NCI-H128 (cell line): ENCODE results near the gene DNAH11.
"Not testable (repeated sequence)": the region's sequence is repeated elsewhere in the genome, so short reads cannot be mapped to it uniquely, and the experiment has no call there.

ENCODE experiments used
- DNase-seq: peaks from one replicate; lab custom pipeline; 2025; ENCODE audit not compliant: unreplicated experiment; lab: John Stamatoyannopoulos, UW

The DNAH11 gene

GRCh38 chr7:21867816-21868575 is 325.2 kb downstream of the DNAH11 start:
- DNase-seq = no peak

- no peak for DNase-seq
Observed at GRCh38 chr7:21868576-21868850, 325.7 kb downstream of the DNAH11 start.

- no peak for DNase-seq
Observed at GRCh38 chr7:21869785-21870402, 327.1 kb downstream of the DNAH11 start.

GRCh38 chr7:21883069-21883468 is 340.2 kb downstream of the DNAH11 start:
- DNase-seq = no peak

- DNase-seq = not testable (repeated sequence)
Observed at GRCh38 chr7:21883501-21883900, 340.7 kb downstream of the DNAH11 start.

- DNase-seq = no peak
Observed at GRCh38 chr7:21884496-21884895, 341.7 kb downstream of the DNAH11 start.

GRCh38 chr7:21886396-21886795 is 343.6 kb downstream of the DNAH11 start:
- DNase-seq = no peak

- DNase-seq = no peak
Observed at GRCh38 chr7:21887353-21887752, 344.5 kb downstream of the DNAH11 start.

- no peak for DNase-seq
Observed at GRCh38 chr7:21887779-21888178, 344.9 kb downstream of the DNAH11 start.

- DNase-seq = no peak
Observed at GRCh38 chr7:21891291-21891690, 348.5 kb downstream of the DNAH11 start.

- DNase-seq = no peak
Observed at GRCh38 chr7:21893401-21893800, 350.6 kb downstream of the DNAH11 start.

GRCh38 chr7:21898265-21898930 is 355.6 kb downstream of the DNAH11 start:
- DNase-seq = no peak

- DNase-seq = no peak
Observed at GRCh38 chr7:21902240-21902639, 359.4 kb downstream of the DNAH11 start.

GRCh38 chr7:21903020-21903786 is 360.4 kb downstream of the DNAH11 start:
- DNase-seq = no peak

- no peak for DNase-seq
Observed at GRCh38 chr7:21908746-21909145, 365.9 kb downstream of the DNAH11 start.

- DNase-seq = no peak
Observed at GRCh38 chr7:21910253-21910652, 367.4 kb downstream of the DNAH11 start.

GRCh38 chr7:21911341-21911875 is 368.6 kb downstream of the DNAH11 start:
- DNase-seq = no peak

GRCh38 chr7:21912305-21912704 is 369.5 kb downstream of the DNAH11 start:
- DNase-seq = no peak

- DNase-seq = no peak
Observed at GRCh38 chr7:21912931-21913780, 370.3 kb downstream of the DNAH11 start.

- no peak for DNase-seq
Observed at GRCh38 chr7:21914671-21915070, 371.8 kb downstream of the DNAH11 start.
